HEK293T (cell line): ENCODE results near the gene RBMS1.

Experiments
- ARNT ChIP-seq: fragments of 450-650 bp; IDR thresholded peaks from 2 replicates; pipeline ENCODE4 v1.6.1; 2017; ENCODE audit warnings: mild to moderate bottlenecking
- BHLHE40 ChIP-seq: fragments of 450-650 bp; IDR thresholded peaks from 2 replicates; pipeline ENCODE4 v1.6.1; 2016; ENCODE audit warnings: mild to moderate bottlenecking, moderate library complexity, borderline replicate concordance
- CTBP1 ChIP-seq: fragments of 450-650 bp; IDR thresholded peaks from 2 replicates; pipeline ENCODE4 v1.6.1; 2016; ENCODE audit warnings: borderline replicate concordance
- FOXA1 ChIP-seq: fragments of 450-650 bp; IDR thresholded peaks from 2 replicates; pipeline ENCODE4 v1.6.1; 2016; ENCODE audit warnings: mild to moderate bottlenecking
- FOXM1 ChIP-seq: fragments of 450-650 bp; IDR thresholded peaks from 2 replicates; pipeline ENCODE4 v1.6.1; 2017; ENCODE audit warnings: mild to moderate bottlenecking, borderline replicate concordance
- HDGF ChIP-seq: fragments of 450-650 bp; IDR thresholded peaks from 2 replicates; pipeline ENCODE4 v1.6.1; 2017; ENCODE audit warnings: antibody characterized with exemption, borderline replicate concordance
- PKNOX1 ChIP-seq: fragments of 450-650 bp; IDR thresholded peaks from 2 replicates; pipeline ENCODE4 v1.6.1; 2016
- SP1 ChIP-seq: fragments of 450-650 bp; IDR thresholded peaks from 2 replicates; pipeline ENCODE4 v1.6.1; 2017
- SUZ12 ChIP-seq: fragments of 450-650 bp; IDR thresholded peaks from 2 replicates; pipeline ENCODE4 v1.6.1; 2016; ENCODE audit warnings: mild to moderate bottlenecking
- TARDBP ChIP-seq: fragments of 450-650 bp; IDR thresholded peaks from 2 replicates; pipeline ENCODE4 v1.6.1; 2016
- ZNF384 ChIP-seq: fragments of 450-650 bp; IDR thresholded peaks from 2 replicates; pipeline ENCODE4 v1.6.1; 2016

- no peak for TF ChIP-seq SP1
- TF ChIP-seq SUZ12, result no peak
- TF ChIP-seq TARDBP, result no peak
- no peak for TF ChIP-seq HDGF
- no peak for TF ChIP-seq FOXA1
- TF ChIP-seq CTBP1, result no peak
- TF ChIP-seq ZNF384, result no peak
- TF ChIP-seq ARNT, result no peak
- no peak for TF ChIP-seq BHLHE40
- TF ChIP-seq FOXM1, result no peak
- no peak for TF ChIP-seq PKNOX1
Observed at GRCh38 chr2:160324161-160324800, 169.3 kb downstream of the RBMS1 start.
